ENCODE data around the gene NAA10. TPM values are rescaled to one million over a fixed set of nuclear protein-coding genes. Genes with fewer than 3 reads are reported as not detected.

The NAA10 gene
- total and polyA plus RNA-seq, 4 donors = 33.1 to 146 (median 104) TPM

DNA sequence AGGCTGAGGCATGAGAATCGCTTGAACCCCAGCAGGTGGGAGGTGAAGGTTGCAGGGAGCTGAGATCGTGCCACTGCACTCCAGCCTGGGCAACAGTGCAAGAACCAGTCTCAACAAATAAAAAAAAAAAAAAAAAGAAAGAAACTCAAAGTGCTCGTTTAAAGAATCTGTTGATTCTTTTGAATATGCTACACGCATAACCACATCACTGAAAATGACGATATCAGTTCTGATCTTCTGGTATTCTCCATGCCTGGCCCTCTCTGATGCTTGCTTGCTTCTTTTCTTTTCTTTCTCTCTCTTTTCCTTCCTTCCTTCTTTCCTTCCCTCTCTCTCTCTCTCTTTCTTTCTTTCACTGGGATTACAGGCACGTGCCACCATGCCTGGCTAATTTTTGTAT, 23.0 kb downstream of the NAA10 start:
- H3K27me3 ChIP-seq (ENCODE audit: control insufficient read depth in 3 of 3, insufficient read depth in 3 of 3, low read length in 2 of 3) = no peaks in the 10 kb centered on the region
- H3K4me3 ChIP-seq = no peak overlapping the region
- H3K4me1 ChIP-seq (ENCODE audit: control insufficient read depth in 5 of 5, insufficient read depth in 5 of 5, low read length in 5 of 5) = no peaks in the 10 kb centered on the region
- H3K27ac ChIP-seq (ENCODE audit: low read depth in 1 of 2, low read length in 1 of 2) = no peak overlapping the region
- TF ChIP-seq, protein P1, sequence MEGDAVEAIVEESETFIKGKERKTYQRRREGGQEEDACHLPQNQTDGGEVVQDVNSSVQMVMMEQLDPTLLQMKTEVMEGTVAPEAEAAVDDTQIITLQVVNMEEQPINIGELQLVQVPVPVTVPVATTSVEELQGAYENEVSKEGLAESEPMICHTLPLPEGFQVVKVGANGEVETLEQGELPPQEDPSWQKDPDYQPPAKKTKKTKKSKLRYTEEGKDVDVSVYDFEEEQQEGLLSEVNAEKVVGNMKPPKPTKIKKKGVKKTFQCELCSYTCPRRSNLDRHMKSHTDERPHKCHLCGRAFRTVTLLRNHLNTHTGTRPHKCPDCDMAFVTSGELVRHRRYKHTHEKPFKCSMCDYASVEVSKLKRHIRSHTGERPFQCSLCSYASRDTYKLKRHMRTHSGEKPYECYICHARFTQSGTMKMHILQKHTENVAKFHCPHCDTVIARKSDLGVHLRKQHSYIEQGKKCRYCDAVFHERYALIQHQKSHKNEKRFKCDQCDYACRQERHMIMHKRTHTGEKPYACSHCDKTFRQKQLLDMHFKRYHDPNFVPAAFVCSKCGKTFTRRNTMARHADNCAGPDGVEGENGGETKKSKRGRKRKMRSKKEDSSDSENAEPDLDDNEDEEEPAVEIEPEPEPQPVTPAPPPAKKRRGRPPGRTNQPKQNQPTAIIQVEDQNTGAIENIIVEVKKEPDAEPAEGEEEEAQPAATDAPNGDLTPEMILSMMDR (IDR thresholded peaks at IDR 0.05; ENCODE audit: control extremely low read depth, extremely low read depth) = no peak
- ATAC-seq (ENCODE audit: insufficient read depth, low FRiP score) (no peak), DNase-seq (no peak)
- H3K9ac ChIP-seq (ENCODE audit: insufficient read depth in 1 of 2, low read length in 2 of 2) = no peak overlapping the region
- no peaks in the 10 kb centered on the region for H3K36me3 ChIP-seq (ENCODE audit: control insufficient read depth in 4 of 4, insufficient read depth in 4 of 4, low read length in 4 of 4)
- H3K9me3 ChIP-seq (ENCODE audit: control insufficient read depth in 4 of 4, insufficient read depth in 3 of 4, low read length in 3 of 4) = no peaks in the 10 kb centered on the region
- WGBS, 2 donors = 84 to 91% methylated on average over 6 of the region's 6 CpGs

DNA sequence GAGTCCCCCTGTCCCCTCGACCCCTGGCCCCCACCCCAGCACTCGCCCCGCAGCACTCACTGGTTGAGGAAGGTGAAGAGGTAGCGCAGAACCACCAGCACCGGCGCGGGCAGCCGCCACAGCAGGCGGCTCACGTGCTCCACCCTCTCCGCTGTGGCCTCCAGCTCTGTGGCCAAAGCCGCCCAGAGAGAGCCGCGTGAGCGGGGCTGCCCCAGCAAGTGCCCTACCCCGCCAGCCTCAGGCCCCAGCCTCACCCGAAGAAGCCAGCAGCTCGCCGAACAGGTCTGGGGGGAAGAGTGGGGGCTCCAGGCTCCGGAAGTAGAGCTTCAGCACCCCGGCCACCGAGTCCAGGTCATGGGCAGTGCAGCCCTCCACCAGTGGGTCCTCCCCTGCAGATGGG, 24.4 kb downstream of the NAA10 start:
- Histone ChIP-seq H3K9me3 (ENCODE audit: control insufficient read depth in 4 of 4, insufficient read depth in 3 of 4, low read length in 3 of 4) (peaks cover 0 to 6% (median 0%) of the 10 kb centered on the region in 4 donors), H3K9ac (ENCODE audit: insufficient read depth in 1 of 2, low read length in 2 of 2) (no peak overlapping the region), H3K36me3 (ENCODE audit: control insufficient read depth in 4 of 4, insufficient read depth in 4 of 4, low read length in 4 of 4) (no peaks in the 10 kb centered on the region), H3K27ac (ENCODE audit: low read depth in 1 of 2, low read length in 1 of 2) (no peak overlapping the region), H3K27me3 (ENCODE audit: control insufficient read depth in 3 of 3, insufficient read depth in 3 of 3, low read length in 2 of 3) (no peaks in the 10 kb centered on the region), H3K4me3 (no peak overlapping the region), H3K4me1 (ENCODE audit: control insufficient read depth in 5 of 5, insufficient read depth in 5 of 5, low read length in 5 of 5) (peaks cover 0 to 5% (median 0%) of the 10 kb centered on the region in 5 donors)
- no peak for DNase-seq
- TF ChIP-seq, protein P1 (IDR thresholded peaks at IDR 0.05; ENCODE audit: control extremely low read depth, extremely low read depth) = no peak
- 92% methylated on average over 9 to 22 of the region's 22 CpGs for WGBS, 2 donors
- ATAC-seq (ENCODE audit: insufficient read depth, low FRiP score) = no peak

DNA sequence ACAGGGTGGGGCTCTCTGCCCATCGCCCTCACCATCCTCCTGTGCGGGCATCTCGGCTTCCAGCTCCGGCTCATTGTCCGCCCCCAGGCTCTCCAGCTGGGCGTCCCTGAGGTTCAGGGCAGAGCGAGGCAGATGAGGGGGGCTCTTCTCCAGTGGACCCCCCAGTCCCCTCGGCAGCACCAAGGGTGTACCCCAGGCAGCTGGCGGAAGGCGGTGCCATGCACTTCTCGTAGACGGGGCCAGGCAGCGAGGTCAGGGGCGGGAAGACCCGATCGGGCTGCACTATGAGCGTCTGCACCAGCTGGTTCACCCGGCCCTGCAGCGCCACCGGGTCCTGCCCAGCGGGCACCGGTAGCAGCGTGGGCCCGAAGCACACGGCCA, 24.9 kb downstream of the NAA10 start:
- Histone ChIP-seq H3K4me1 (ENCODE audit: control insufficient read depth in 5 of 5, insufficient read depth in 5 of 5, low read length in 5 of 5) (peaks cover 0 to 6% (median 0%) of the 10 kb centered on the region in 5 donors), H3K9me3 (ENCODE audit: control insufficient read depth in 4 of 4, insufficient read depth in 3 of 4, low read length in 3 of 4) (peaks cover 0 to 6% (median 0%) of the 10 kb centered on the region in 4 donors), H3K4me3 (no peak overlapping the region), H3K36me3 (ENCODE audit: control insufficient read depth in 4 of 4, insufficient read depth in 4 of 4, low read length in 4 of 4) (no peaks in the 10 kb centered on the region), H3K27me3 (ENCODE audit: control insufficient read depth in 3 of 3, insufficient read depth in 3 of 3, low read length in 2 of 3) (peaks cover 0 to 2% (median 0%) of the 10 kb centered on the region in 3 donors), H3K9ac (ENCODE audit: insufficient read depth in 1 of 2, low read length in 2 of 2) (no peak overlapping the region), H3K27ac (ENCODE audit: low read depth in 1 of 2, low read length in 1 of 2) (no peak overlapping the region)
- WGBS, 2 donors = 91 to 94% methylated on average over 9 to 25 of the region's 25 CpGs
- TF ChIP-seq, protein P1 (IDR thresholded peaks at IDR 0.05; ENCODE audit: control extremely low read depth, extremely low read depth) = no peak
- ATAC-seq (ENCODE audit: insufficient read depth, low FRiP score) (no peak), DNase-seq (no peak)

Measured in lung (tissue), 12 donors.